ENCODE data around the gene S100Z. TPM values are rescaled to one million over a fixed set of nuclear protein-coding genes. Genes with fewer than 3 reads are reported as not detected.
"Not testable (repeated sequence)": the region's sequence is repeated elsewhere in the genome, so short reads cannot be mapped to it uniquely, and the experiment has no call there.

The S100Z gene
- total RNA-seq, 2 donors from 2014 or later: not detected

DNA sequence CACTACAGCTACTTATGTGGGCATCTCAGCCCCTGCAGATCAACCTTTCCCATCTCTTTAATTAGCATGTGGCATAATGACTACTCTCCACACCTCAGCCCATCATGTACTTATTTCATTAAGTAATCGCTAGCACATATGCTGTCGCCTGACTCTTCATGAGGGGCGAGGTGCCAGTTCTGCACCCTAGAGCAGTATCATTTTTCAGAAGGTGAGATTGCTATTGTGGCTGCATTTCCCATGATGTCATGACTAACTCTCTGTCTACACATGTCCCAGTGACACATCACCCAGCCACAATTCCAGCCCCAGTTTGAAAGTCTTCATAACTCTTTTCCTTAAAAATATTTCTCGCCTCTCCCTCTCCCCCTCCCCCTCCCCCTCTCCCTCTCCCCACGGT lies 38.6 kb upstream of the S100Z start:
- Histone ChIP-seq H3K9ac (ENCODE audit: low read depth in 2 of 2, low read length in 2 of 2) (no peak overlapping the region), H3K27ac (no peak overlapping the region)
- intact Hi-C loops (cut with DNase I): no loop called here

DNA sequence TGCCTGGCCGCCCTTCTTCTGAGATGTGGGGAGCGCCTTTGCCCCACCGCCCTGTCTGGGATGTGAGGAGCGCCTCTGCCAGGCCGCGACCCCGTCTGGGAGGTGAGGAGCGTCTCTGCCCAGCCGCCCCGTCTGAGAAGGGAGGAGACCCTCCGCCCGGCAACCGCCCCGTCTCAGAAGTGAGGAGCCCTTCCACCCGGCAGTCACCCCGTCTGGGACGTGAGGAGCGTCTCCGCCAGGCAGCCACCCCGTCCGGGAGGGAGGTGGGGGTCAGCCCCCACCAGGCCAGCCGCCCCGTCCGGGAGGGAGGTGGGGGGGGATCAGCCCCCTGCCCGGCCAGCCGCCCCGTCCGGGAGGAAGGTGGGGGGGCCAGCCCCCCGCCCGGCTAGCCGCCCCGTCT lies 37.6 kb upstream of the S100Z start:
- H3K27me3 ChIP-seq; intact Hi-C loops (cut with DNase I); H3K27ac ChIP-seq; H3K4me3 ChIP-seq; H3K9me3 ChIP-seq; H3K4me1 ChIP-seq; DNase-seq; H3K9ac ChIP-seq (ENCODE audit: low read depth in 2 of 2, low read length in 2 of 2); H3K36me3 ChIP-seq: not testable (repeated sequence)

More for the DNA sequence above, 38.6 kb upstream of the S100Z start:
- Histone ChIP-seq H3K4me1 (no peaks in the 10 kb centered on the region), H3K9me3 (no peaks in the 10 kb centered on the region), H3K36me3 (no peaks in the 10 kb centered on the region), H3K27me3 (no peaks in the 10 kb centered on the region), H3K4me3 (no peak overlapping the region)
- no peak for DNase-seq
- TF ChIP-seq, protein P1, sequence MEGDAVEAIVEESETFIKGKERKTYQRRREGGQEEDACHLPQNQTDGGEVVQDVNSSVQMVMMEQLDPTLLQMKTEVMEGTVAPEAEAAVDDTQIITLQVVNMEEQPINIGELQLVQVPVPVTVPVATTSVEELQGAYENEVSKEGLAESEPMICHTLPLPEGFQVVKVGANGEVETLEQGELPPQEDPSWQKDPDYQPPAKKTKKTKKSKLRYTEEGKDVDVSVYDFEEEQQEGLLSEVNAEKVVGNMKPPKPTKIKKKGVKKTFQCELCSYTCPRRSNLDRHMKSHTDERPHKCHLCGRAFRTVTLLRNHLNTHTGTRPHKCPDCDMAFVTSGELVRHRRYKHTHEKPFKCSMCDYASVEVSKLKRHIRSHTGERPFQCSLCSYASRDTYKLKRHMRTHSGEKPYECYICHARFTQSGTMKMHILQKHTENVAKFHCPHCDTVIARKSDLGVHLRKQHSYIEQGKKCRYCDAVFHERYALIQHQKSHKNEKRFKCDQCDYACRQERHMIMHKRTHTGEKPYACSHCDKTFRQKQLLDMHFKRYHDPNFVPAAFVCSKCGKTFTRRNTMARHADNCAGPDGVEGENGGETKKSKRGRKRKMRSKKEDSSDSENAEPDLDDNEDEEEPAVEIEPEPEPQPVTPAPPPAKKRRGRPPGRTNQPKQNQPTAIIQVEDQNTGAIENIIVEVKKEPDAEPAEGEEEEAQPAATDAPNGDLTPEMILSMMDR (IDR thresholded peaks at IDR 0.05): no peak

DNA sequence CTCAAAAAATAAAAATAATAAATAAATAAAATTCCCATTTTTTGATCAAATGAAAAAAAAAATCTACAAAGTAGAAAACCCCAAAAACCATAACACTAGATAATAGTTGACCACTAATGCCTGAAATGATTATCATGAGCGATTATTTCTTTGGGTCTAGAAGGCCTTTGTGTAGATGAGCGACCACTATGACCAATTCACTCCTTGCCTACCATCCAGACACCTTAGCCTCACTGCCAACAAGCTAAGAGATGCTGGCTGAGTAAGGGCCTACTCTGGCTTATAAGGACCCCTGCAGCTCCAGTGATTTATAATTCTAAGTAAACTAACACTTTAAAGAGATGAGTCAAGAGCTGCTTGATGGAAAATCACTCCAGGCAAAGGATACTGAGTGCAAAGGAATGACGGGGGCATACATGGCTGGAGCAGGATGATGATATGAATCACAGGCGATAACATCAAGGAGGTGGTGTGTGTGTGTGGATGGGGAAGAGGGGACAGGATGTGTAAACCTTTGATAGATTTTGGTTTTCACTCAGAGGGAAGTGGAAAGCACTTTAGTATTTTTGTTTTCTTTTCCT lies 35.7 kb upstream of the S100Z start:
- intact Hi-C loops (cut with DNase I): no loop called here
- H3K9ac ChIP-seq (ENCODE audit: low read depth in 2 of 2, low read length in 2 of 2): no peak overlapping the region
- TF ChIP-seq, protein P1 (IDR thresholded peaks at IDR 0.05): no peak
- no peaks in the 10 kb centered on the region for H3K27me3 ChIP-seq
- H3K4me1 ChIP-seq: no peaks in the 10 kb centered on the region
- no peak overlapping the region for H3K4me3 ChIP-seq
- no peak for DNase-seq
- H3K9me3 ChIP-seq: no peaks in the 10 kb centered on the region
- no peak overlapping the region for H3K27ac ChIP-seq
- H3K36me3 ChIP-seq: no peaks in the 10 kb centered on the region

DNA sequence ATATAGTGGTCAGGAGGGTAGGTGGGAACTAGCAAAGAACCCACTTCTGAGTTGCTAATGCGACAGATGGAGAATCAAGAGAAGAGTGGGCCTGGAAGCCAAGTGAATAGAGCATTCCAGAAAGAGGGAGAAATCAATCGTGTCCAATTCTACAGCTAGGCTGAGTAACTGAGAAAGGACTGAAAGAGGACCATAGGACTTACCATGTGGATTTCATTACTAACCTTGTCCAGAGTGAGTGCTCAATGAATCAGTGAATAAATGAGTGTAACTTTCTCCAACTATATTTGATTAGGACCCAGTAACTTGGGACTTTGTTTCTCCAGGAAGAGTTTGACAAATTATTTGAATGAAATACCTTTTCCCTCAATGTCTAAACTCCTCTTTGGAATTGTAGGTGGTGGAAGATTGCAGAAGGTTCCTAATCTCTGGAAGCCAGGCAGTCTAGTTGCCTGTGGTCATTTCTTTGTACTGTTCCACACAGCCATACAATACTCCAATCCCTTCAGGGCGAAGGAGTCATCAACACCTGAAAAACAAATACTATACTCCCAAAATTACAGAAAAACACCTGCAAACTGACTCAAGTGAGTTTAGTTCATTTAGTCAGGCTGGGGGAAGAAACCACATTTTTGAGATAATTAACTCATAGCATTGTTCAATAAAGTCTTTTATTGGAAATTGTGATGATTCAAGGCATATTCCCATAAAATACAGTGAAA lies 33.5 kb upstream of the S100Z start:
- TF ChIP-seq, protein P1 (IDR thresholded peaks at IDR 0.05): no peak
- no peak overlapping the region for H3K27ac ChIP-seq
- H3K9ac ChIP-seq (ENCODE audit: low read depth in 2 of 2, low read length in 2 of 2): no peak overlapping the region
- no peaks in the 10 kb centered on the region for H3K36me3 ChIP-seq
- intact Hi-C loops (cut with DNase I): no loop called here
- DNase-seq: no peak
- no peaks in the 10 kb centered on the region for H3K27me3 ChIP-seq
- H3K4me3 ChIP-seq: no peak overlapping the region
- H3K9me3 ChIP-seq: no peaks in the 10 kb centered on the region
- H3K4me1 ChIP-seq: no peaks in the 10 kb centered on the region

DNA sequence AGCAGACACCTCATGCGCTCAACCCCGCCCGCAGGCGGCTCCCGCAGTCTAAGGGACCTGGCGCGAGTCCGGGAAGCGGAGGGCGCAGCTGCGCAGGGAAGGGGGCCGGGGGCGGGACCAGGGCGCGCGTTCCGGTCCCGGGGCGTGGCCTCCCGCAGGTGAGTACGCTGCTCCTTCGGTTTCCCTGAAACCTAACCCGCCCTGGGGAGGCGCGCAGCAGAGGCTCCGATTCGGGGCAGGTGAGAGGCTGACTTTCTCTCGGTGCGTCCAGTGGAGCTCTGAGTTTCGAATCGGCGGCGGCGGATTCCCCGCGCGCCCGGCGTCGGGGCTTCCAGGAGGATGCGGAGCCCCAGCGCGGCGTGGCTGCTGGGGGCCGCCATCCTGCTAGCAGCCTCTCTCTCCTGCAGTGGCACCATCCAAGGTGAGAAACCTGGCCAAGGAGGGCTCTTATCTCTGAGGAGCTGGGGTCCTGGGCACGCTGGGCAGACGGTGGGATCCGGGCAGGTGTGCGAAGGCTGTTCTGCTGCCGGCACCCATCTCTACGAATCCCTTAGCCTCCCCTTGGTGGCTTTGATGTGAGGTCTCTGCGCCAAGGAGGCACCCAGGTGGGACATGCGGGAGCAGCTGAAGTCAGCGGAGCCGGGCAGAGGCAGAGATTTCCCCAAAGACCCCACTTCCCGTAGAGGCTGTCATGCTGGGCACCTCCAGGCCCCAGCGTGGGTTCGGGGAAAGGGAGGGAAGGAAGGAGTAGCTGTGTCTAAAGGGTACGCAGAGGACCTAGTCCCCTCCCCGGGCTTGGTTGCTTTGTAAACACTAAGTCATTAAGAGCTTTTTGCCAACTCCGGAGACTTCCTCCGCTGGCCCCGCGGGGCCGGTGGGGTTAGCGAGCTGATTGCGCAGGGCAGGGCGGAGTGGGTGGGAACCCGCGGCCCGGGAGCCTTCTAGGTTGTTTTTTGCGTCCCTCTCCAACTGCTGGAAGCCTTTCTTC lies 30.7 kb upstream of the S100Z start, which contains the start of gene F2RL1:
F2RL1 (plus strand) TSS at position 187 of the 988 bp plus-strand sequence; CDS start at position 340, 153 bp downstream.
- H3K27ac ChIP-seq: peak within 1 kb of the TSS; percentile 88
- peaks cover 4% of the 10 kb centered on the region for H3K4me1 ChIP-seq
- H3K9me3 ChIP-seq: no peaks in the 10 kb centered on the region
- peak within 1 kb of the TSS; percentile 61 for H3K4me3 ChIP-seq
- H3K36me3 ChIP-seq: no peaks in the 10 kb centered on the region
- no peaks in the 10 kb centered on the region for H3K27me3 ChIP-seq
- DNase-seq: peak; percentile 94
- intact Hi-C loops (cut with DNase I): no loop called here
- H3K9ac ChIP-seq (ENCODE audit: low read depth in 2 of 2, low read length in 2 of 2): peak within 1 kb of the TSS; percentile 77 to 94
- TF ChIP-seq, protein P1 (IDR thresholded peaks at IDR 0.05): no peak
